GM18502 (cell line): ENCODE data around the gene S100A16.

ENCODE experiments used
- ATAC-seq: cut with Tn5 transposase; IDR thresholded peaks from one replicate; pipeline ENCODE4 v1.9.1; 2021; ENCODE audit warnings: mild to moderate bottlenecking; ENCODE audit not compliant: unreplicated experiment, poor library complexity

S100A16 gene

GRCh38 chr1:153617663-153618062 is 4.7 kb upstream of the S100A16 start:
- peak; percentile 63 for ATAC-seq

- no peak for ATAC-seq
These were observed 4.0 kb upstream of the S100A16 start for GRCh38 chr1:153616917-153617311.

- no peak for ATAC-seq
These were observed 3.4 kb upstream of the S100A16 start, which contains the start of gene S100A14 for GRCh38 chr1:153616144-153616916. Gene S100A14, minus strand, starts transcription at chr1:153616325. Its CDS starts 467 bp downstream, at chr1:153615858.

GRCh38 chr1:153615406-153615805 is 2.5 kb upstream of the S100A16 start:
- no peak for ATAC-seq

- ATAC-seq, result no peak
These were observed 2.0 kb upstream of the S100A16 start for GRCh38 chr1:153614906-153615305.

GRCh38 chr1:153614189-153614900 is 1.4 kb upstream of the S100A16 start:
- no peak for ATAC-seq

GRCh38 chr1:153613406-153613805 is 469 bp upstream of the S100A16 start:
- no peak for ATAC-seq

- no peak for ATAC-seq
These were observed 704 bp downstream of the S100A16 start for GRCh38 chr1:153612111-153612754.

GRCh38 chr1:153611356-153611755 is 1.6 kb downstream of the S100A16 start:
- no peak for ATAC-seq

- ATAC-seq, result no peak
These were observed 2.1 kb downstream of the S100A16 start for GRCh38 chr1:153610811-153611301.

- no peak for ATAC-seq
These were observed 2.6 kb downstream of the S100A16 start for GRCh38 chr1:153610334-153610733.

- ATAC-seq, result no peak
These were observed 3.4 kb downstream of the S100A16 start for GRCh38 chr1:153609585-153609907.

- no peak for ATAC-seq
These were observed 4.0 kb downstream of the S100A16 start for GRCh38 chr1:153608742-153609584.

- ATAC-seq, result no peak
These were observed 4.8 kb downstream of the S100A16 start for GRCh38 chr1:153608089-153608682.

GRCh38 chr1:153607381-153607780 is 5.6 kb downstream of the S100A16 start:
- ATAC-seq, result no peak

- no peak for ATAC-seq
These were observed 6.7 kb downstream of the S100A16 start for GRCh38 chr1:153606194-153606593.

GRCh38 chr1:153602749-153603148 is 10.2 kb downstream of the S100A16 start:
- no peak for ATAC-seq

GRCh38 chr1:153599847-153600246 is 13.1 kb downstream of the S100A16 start:
- ATAC-seq, result no peak

- ATAC-seq, result peak; percentile 97
These were observed 14.4 kb downstream of the S100A16 start for GRCh38 chr1:153598309-153599172.
